GM19463 (cell line): ENCODE data around the gene HS6ST2.

Source experiments
- ATAC-seq: cut with Tn5 transposase; IDR thresholded peaks from one replicate; pipeline ENCODE4 v1.9.1; 2021; ENCODE audit warnings: mild to moderate bottlenecking, moderate library complexity; ENCODE audit not compliant: unreplicated experiment

The HS6ST2 gene

GRCh38 chrX:132807411-132808030 is 150.9 kb downstream of the HS6ST2 start:
- ATAC-seq: no peak

DNA sequence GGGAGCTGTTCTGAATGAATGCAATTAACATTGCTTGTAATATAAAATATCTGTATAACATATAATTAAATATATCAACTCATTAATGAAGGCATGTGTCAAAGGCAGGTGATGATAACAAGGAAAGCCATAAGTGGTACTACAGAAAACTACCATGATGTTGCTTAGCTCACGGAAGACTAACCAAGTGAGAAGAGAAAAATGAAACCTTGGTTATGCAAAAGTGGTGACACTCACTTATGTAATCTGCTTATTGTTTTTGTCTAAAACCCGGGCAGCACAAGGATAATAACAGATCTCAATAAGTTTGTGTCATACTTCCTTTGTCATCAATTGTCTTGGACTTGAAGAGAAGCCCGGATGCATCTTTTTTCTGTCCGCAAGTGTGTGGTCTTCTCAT is 156.4 kb downstream of the HS6ST2 start:
- no peak for ATAC-seq

DNA sequence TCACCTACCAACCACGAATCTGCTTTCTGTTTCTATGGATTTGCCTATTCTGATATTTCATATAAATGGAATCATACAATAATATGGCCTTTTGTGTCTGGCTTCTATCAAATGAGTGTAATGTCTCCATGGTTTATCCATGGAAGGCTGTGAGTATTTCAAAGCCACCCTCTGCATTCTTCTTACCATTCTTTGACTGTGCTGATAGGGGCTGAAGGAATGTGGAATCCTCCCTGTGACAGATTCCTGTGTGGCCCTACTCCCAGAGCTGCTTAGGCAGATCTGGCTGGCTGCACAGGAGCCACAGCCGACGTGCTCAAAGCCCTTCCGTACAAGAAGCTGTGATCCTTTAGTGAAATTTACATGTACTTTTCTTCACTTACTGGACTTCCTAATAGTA is 163.2 kb downstream of the HS6ST2 start:
- ATAC-seq: no peak

- no peak for ATAC-seq
Observed at GRCh38 chrX:132791714-132792113, 166.7 kb downstream of the HS6ST2 start.

- ATAC-seq: no peak
Observed at GRCh38 chrX:132790329-132790728, 168.1 kb downstream of the HS6ST2 start.

- ATAC-seq: no peak
Observed at GRCh38 chrX:132786217-132786616, 172.2 kb downstream of the HS6ST2 start.

DNA sequence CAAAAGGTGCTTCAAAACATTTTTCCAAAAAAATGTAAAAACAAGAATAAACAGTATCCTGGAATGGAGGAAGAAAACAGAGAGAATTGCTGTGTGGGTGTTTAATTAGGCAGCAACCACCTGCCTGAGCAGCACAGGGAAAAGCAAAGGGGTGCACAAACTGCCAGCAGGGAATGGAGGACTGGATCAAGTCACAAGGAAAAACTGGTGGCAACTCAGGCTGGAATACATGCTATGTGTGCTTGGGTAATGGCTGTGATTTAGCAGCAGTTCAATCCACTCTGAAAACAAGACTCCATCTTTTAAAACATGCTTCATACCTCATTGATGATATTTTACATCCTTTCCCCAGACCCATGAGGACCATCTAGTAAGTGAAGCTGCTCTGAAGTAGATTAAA is 179.5 kb downstream of the HS6ST2 start:
- ATAC-seq: no peak

- no peak for ATAC-seq
Observed at GRCh38 chrX:132776486-132777210, 181.8 kb downstream of the HS6ST2 start.

DNA sequence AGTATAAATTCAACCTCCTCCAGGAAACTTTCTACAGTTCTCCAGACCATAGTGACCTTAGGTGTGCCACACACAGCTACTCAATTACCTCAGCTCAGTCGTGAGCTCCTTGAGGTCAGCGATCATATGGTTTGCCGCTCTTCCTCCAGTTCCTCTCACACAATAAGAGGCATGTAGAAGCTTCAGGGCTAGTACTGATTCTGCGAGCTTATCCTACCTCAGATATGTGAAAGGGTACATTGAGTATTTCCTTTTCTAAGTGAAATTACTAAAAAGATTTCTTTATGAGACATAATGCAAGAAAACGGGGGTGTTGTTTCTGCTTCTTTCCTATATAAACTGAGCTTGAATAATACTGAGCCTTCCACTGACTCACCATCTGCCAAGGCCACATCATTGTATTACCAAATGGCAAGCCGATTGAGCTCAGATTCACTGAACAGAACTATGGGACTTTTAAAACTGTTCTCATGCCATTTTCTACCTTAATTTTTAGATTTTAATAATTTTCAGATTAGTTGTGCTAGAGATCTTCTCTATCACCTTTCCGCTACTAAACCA is 183.1 kb downstream of the HS6ST2 start:
- ATAC-seq: no peak

GRCh38 chrX:132774010-132774714 is 184.3 kb downstream of the HS6ST2 start:
- ATAC-seq: no peak

DNA sequence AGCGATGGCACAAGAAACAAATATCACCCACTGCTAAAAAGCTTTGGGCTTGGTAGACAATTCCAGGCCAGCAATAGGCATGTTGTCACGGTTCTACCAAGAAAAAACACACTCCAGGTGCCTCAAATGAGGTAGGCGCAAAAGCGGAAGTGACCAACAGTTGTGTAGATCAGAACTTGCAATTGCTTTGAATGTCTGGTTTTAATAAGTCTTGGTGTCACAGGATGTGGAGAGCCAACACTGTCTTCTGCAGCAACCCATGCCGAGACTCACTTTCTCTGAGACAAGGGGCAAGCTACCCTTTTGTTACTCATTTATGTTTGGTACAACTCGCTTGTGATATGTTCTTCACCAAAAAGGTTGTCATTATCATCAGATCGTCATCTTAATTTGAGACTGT is 188.8 kb downstream of the HS6ST2 start:
- no peak for ATAC-seq

- no peak for ATAC-seq
Observed at GRCh38 chrX:132766452-132766851, 192.0 kb downstream of the HS6ST2 start.

DNA sequence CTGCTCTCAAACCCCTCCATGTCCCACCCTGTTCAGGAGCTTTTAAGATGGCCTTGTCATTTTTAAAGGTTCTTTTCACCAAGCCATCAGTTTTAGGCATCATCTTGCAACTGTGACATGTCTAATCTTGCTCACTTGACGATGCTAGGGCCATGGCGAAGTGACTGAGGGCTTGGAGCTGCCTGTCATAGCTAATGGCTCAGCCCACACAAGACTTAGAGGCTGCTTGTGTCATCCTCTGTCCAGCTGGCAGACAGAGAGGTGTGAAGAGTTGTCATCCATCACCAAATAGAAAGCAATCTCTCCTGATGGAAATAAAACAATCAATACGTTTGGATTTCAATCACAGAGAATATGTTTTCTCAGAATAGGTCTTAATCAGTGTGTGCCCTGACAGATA is 194.9 kb downstream of the HS6ST2 start:
- no peak for ATAC-seq

DNA sequence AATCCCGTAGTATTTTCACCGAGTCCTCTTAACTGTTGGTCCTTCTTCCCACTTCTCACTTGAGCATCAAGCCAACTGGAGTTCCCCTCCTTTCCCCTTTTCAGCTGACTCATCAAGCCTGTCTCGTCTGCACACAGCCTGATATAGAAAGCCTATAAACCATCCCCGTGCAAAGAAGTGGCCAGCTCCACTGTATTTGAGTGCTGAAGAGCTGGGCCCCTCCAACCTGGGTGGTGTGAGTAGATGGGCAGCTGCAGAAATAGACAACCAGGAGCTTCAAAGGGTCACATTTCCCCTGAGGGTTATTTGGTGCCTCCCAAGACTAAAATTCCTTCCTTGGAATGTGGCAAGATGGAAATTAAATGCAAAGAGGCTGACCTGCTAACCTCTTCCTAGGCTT is 199.7 kb downstream of the HS6ST2 start:
- ATAC-seq: no peak

GRCh38 chrX:132757066-132757623 is 201.3 kb downstream of the HS6ST2 start:
- no peak for ATAC-seq

DNA sequence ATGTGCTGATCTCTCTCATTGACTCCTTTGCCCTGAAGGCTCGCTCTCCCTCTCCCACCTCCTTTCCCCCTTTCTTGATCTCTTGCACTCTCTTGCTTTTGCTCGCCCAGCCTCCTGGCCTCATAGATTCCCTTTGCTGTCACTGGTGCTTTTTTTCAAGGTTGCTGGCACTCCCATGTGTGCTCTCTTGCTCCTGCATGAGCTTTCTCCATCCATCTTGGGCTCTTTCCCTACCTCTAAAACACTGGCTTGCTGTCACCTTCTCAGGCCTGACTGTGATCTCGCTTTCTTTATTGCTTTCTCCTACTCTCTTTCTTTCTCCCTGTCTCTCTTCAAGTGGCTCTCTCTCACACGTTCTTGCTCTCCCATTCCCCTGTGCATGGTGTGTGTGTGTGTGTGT is 202.0 kb downstream of the HS6ST2 start:
- no peak for ATAC-seq

GRCh38 chrX:132751063-132751690 is 207.3 kb downstream of the HS6ST2 start:
- no peak for ATAC-seq

GRCh38 chrX:132750331-132751062 is 207.9 kb downstream of the HS6ST2 start:
- no peak for ATAC-seq

DNA sequence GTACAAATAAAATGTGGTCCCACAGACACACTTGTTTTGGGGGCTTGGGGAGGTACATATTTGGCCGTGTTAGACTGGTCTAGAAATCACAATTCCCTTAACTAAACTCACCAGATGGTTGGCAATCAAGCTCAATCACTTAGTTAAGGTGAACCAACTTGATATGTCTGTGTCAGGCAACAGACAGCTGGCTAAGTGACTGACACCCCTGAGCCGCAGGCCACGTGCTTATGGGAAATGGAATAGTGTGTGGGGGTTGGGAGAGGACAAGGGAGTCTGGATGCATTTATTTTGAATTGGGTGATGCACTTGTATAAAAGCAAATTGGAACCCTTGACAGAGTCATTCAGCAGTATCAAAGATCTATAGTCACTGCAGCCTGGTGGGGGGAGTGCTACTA is 209.0 kb downstream of the HS6ST2 start:
- no peak for ATAC-seq

GRCh38 chrX:132748909-132749308 is 209.5 kb downstream of the HS6ST2 start:
- ATAC-seq: no peak
